ENCODE results near the gene USP19.

- no peak for TF ChIP-seq CTCF (IDR thresholded peaks at IDR 0.05 in 8 of 11, conservative IDR thresholded peaks at IDR 0.05 in 3 of 11)
- no peak for TF ChIP-seq POLR2AphosphoS5 (IDR thresholded peaks at IDR 0.05)
These were observed 16.6 kb downstream of the USP19 start for GRCh38 chr3:49104052-49104426.
